Natural killer cell (primary cell): ENCODE data around the gene ACOT7. TPM values are rescaled to one million over a fixed set of nuclear protein-coding genes. Genes with fewer than 3 reads are reported as not detected.

Source experiments
- ATAC-seq, 3 donors: fragments of 150-1000 bp in 2 of 3; fragments of 200-7000 bp in 1 of 3; cut with Tn5 transposase; 1 replicate in 1 of 3; 2 replicates in 2 of 3; pipeline ENCODE4 v1.10.0; 2021; ENCODE audit warnings: mild to moderate bottlenecking in 2 of 3, moderate library complexity in 2 of 3
- DNase-seq, 2 donors: peaks; one replicate each; pipeline versions ENCODE4 v3.0.0 to v3.0.0-alpha.2; 2013 to 2021; ENCODE audit warnings: mixed read lengths in 1 of 2
- H3K27ac ChIP-seq: one replicate; pipeline ENCODE4 v1.5.1; 2013; ENCODE audit warnings: mild to moderate bottlenecking, low read length
- H3K27me3 ChIP-seq: one replicate; pipeline ENCODE4 v1.6.1; 2013; ENCODE audit warnings: low read length; ENCODE audit not compliant: control insufficient read depth, insufficient read depth
- H3K36me3 ChIP-seq: one replicate; pipeline ENCODE4 v1.6.1; 2013; ENCODE audit warnings: low read length; ENCODE audit not compliant: control insufficient read depth, insufficient read depth
- H3K4me1 ChIP-seq: one replicate; pipeline ENCODE4 v1.6.1; 2013; ENCODE audit warnings: low read length; ENCODE audit not compliant: control insufficient read depth, insufficient read depth
- H3K4me3 ChIP-seq: one replicate; pipeline ENCODE4 v1.5.1; 2013; ENCODE audit warnings: low read length
- H3K9me3 ChIP-seq: one replicate; pipeline ENCODE4 v1.6.1; 2013; ENCODE audit warnings: low read length; ENCODE audit not compliant: control insufficient read depth, insufficient read depth
- H3K27ac Mint-ChIP-seq, 2 donors: one replicate each; pipeline ENCODE4 v1.8.0; 2022; ENCODE audit warnings: mild to moderate bottlenecking in 2 of 2, mixed read lengths in 2 of 2, moderate library complexity in 1 of 2
- H3K27me3 Mint-ChIP-seq, 2 donors: one replicate each; pipeline ENCODE4 v1.8.0; 2022; ENCODE audit warnings: low read depth in 2 of 2, mixed read lengths in 2 of 2
- H3K36me3 Mint-ChIP-seq: one replicate; pipeline ENCODE4 v1.8.0; 2022; ENCODE audit warnings: mixed read lengths
- H3K4me1 Mint-ChIP-seq, 2 donors: one replicate each; pipeline ENCODE4 v1.8.0; 2022; ENCODE audit warnings: mixed read lengths in 2 of 2
- H3K4me3 Mint-ChIP-seq: one replicate; pipeline ENCODE4 v1.8.0; 2022; ENCODE audit warnings: mild to moderate bottlenecking, moderate library complexity, mixed read lengths
- H3K9me3 Mint-ChIP-seq, 2 donors: one replicate each; pipeline ENCODE4 v1.8.0; 2022; ENCODE audit warnings: mixed read lengths in 2 of 2
- WGBS: methylation state at CpG from one replicate; pipeline ENCODE4 v1.1.7; 2013; ENCODE audit warnings: missing lambda C conversion rate; ENCODE audit not compliant: insufficient coverage; 5-methylcytosine and 5-hydroxymethylcytosine counted together
- intact Hi-C: fragments of 100-400 bp; cut with micrococcal nuclease; formaldehyde crosslinking; loops from one replicate; pipeline ENCODE4 v1.14.2; 2022
- total RNA-seq, 4 donors: library from RNA; stranded (reverse); fragments of 120-200 nt in 1 of 4; gene quantifications; one replicate each; pipeline versions ENCODE4 v1.2.3 to v1.2.4, GENCODE V29; 2013 to 2022
- TF ChIP-seq, protein P1 (sequence below): fragments of 200-600 bp; IDR thresholded peaks from one replicate; pipeline ENCODE4 v1.8.0; 2022; ENCODE audit warnings: antibody characterized with exemption

The ACOT7 gene
- total RNA-seq, 3 donors from 2014 or later (not counting 1 experiment from before 2014, with no cell fraction given), result 11.5 to 16.9 (median 15.4) TPM

DNA sequence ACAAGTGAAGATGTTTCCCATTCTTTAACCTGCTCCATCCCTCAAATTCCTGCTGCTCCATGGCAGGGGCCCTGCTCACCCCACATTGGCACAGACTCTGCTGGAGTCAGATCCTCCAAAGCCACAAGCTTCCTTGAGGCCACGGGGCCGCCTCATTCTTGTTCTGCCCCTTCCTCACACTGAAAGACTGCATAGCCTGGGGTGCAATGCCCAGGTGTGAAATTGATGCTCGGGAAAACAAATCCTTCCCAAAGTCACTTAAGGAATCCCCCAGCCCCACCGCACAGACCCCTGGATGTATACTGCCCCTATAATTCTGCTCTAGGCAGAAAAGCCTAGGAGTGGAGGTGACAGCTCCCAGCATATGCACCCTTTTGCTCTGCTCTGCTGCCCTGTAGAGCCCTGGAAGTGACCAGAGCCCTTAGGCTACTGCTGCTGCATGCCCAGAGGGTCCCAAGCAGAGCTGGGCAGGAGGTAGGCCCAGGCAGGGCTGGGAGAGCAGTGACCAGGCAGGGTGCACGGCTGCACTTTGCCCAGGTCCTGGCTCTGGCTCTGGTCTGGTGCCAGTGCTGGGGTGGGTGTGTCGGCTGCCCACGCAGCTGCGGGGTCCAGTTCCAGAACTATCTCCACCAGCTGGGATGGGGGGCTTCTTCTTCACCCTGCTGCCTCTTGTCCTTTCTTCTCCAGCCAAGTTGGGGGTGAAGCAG lies 24.5 kb upstream of the ACOT7 start:
- Mint-ChIP-seq H3K36me3 (no peaks in the 10 kb centered on the region), H3K4me3 (no peak overlapping the region), H3K27ac (no peak overlapping the region), H3K27me3 (peaks cover 31 to 51% of the 10 kb centered on the region in 2 donors), H3K9me3 (no peaks in the 10 kb centered on the region), H3K4me1 (peaks cover 0 to 5% of the 10 kb centered on the region in 2 donors)
- DNase-seq (no peak), ATAC-seq (no peak)
- Histone ChIP-seq H3K9me3 (no peaks in the 10 kb centered on the region), H3K4me3 (no peak overlapping the region), H3K4me1 (peaks cover 17% of the 10 kb centered on the region), H3K27me3 (peaks cover 40% of the 10 kb centered on the region), H3K27ac (no peak overlapping the region), H3K36me3 (no peaks in the 10 kb centered on the region)
- TF ChIP-seq, protein P1, sequence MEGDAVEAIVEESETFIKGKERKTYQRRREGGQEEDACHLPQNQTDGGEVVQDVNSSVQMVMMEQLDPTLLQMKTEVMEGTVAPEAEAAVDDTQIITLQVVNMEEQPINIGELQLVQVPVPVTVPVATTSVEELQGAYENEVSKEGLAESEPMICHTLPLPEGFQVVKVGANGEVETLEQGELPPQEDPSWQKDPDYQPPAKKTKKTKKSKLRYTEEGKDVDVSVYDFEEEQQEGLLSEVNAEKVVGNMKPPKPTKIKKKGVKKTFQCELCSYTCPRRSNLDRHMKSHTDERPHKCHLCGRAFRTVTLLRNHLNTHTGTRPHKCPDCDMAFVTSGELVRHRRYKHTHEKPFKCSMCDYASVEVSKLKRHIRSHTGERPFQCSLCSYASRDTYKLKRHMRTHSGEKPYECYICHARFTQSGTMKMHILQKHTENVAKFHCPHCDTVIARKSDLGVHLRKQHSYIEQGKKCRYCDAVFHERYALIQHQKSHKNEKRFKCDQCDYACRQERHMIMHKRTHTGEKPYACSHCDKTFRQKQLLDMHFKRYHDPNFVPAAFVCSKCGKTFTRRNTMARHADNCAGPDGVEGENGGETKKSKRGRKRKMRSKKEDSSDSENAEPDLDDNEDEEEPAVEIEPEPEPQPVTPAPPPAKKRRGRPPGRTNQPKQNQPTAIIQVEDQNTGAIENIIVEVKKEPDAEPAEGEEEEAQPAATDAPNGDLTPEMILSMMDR, result no peak
- intact Hi-C loops, result no loop called here
- 75% methylated on average over 8 of the region's 8 CpGs for WGBS

GRCh38 chr1:6416906-6417305 lies 23.3 kb upstream of the ACOT7 start:
- DNase-seq, result no peak
- Mint-ChIP-seq H3K4me1 (peaks cover 0 to 5% of the 10 kb centered on the region in 2 donors), H3K27ac (no peak overlapping the region), H3K9me3 (no peaks in the 10 kb centered on the region), H3K4me3 (no peak overlapping the region), H3K27me3 (peaks cover 30 to 50% of the 10 kb centered on the region in 2 donors), H3K36me3 (no peaks in the 10 kb centered on the region)
- peaks cover 37% of the 10 kb centered on the region for H3K27me3 ChIP-seq
- H3K4me3 ChIP-seq, result no peak overlapping the region
- H3K27ac ChIP-seq, result no peak overlapping the region
- intact Hi-C loops, result no loop called here
- no peaks in the 10 kb centered on the region for H3K36me3 ChIP-seq
- no peaks in the 10 kb centered on the region for H3K9me3 ChIP-seq
- no peak for ATAC-seq
- TF ChIP-seq, protein P1, result no peak
- WGBS, result 92% methylated on average over 5 of the region's 5 CpGs
- H3K4me1 ChIP-seq, result peaks cover 17% of the 10 kb centered on the region

- no peaks in the 10 kb centered on the region for H3K9me3 Mint-ChIP-seq
- TF ChIP-seq, protein P1, result no peak
- Histone ChIP-seq H3K4me3 (no peak overlapping the region), H3K27me3 (peaks cover 36% of the 10 kb centered on the region), H3K9me3 (no peaks in the 10 kb centered on the region), H3K36me3 (no peaks in the 10 kb centered on the region), H3K4me1 (peaks cover 17% of the 10 kb centered on the region), H3K27ac (no peak overlapping the region)
- DNase-seq (no peak), ATAC-seq (no peak)
- H3K4me3 Mint-ChIP-seq, result no peak overlapping the region
- no peaks in the 10 kb centered on the region for H3K36me3 Mint-ChIP-seq
- peaks cover 24 to 45% of the 10 kb centered on the region in 2 donors for H3K27me3 Mint-ChIP-seq
- H3K27ac Mint-ChIP-seq, result no peak overlapping the region
- intact Hi-C loops, result no loop called here
- whole genome bisulfite sequencing, result 86% methylated on average over 8 of the region's 8 CpGs
- H3K4me1 Mint-ChIP-seq, result peaks cover 0 to 5% of the 10 kb centered on the region in 2 donors
These were observed 22.7 kb upstream of the ACOT7 start for GRCh38 chr1:6416295-6416656.
